ENCODE results near the gene FBP2.

The FBP2 gene

DNA sequence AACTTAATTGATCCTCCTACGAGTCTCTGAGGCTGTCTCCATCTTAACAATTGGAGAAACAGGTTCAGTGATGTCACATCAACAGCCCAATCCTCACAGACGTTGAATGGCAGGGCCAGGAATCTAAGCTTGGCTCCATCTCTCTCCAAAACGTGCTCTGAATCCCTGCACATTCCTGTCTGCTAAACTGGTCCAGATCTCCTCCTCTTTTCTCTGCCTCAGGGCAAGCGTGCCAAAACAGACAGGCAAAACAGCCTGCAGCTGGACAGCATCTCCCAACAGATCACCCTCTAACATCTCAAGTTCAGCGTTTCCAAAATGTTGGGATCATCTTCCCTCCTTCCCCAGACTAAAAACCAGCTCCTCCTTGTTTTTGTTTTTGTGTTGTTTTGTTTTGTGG, 39.1 kb upstream of the FBP2 start:
- H3K36me3 ChIP-seq (ENCODE audit: control insufficient read depth, low read length): no peaks in the 10 kb centered on the region
- H3K4me3 ChIP-seq (ENCODE audit: low read length): no peak overlapping the region
- no peaks in the 10 kb centered on the region for H3F3A ChIP-seq (ENCODE audit: control insufficient read depth, insufficient read depth)
- H3K9me2 ChIP-seq (replicated peaks; ENCODE audit: control insufficient read depth, low read length): no peaks in the 10 kb centered on the region
- no peaks in the 10 kb centered on the region for H4K20me1 ChIP-seq (ENCODE audit: control insufficient read depth, insufficient read depth, low read depth, low read length)
- H3K27ac ChIP-seq (ENCODE audit: low read depth, low read length): no peak overlapping the region
- H3K4me2 ChIP-seq (ENCODE audit: low read length): no peak overlapping the region
- no peaks in the 10 kb centered on the region for H3K4me1 ChIP-seq (ENCODE audit: control insufficient read depth, low read length)
- H3K9me3 ChIP-seq (ENCODE audit: control insufficient read depth, insufficient read depth, low read length): no peaks in the 10 kb centered on the region
- H3K27me3 ChIP-seq (ENCODE audit: control insufficient read depth, low read length): no peaks in the 10 kb centered on the region
- TF ChIP-seq EZH2phosphoT487 (IDR thresholded peaks at IDR 0.05; ENCODE audit: borderline replicate concordance, low read length) (no peak), CTCF (IDR thresholded peaks at IDR 0.05; ENCODE audit: low read depth, low read length, poor library complexity, severe bottlenecking) (no peak)
- no peaks in the 10 kb centered on the region for H3K79me2 ChIP-seq (ENCODE audit: control insufficient read depth, low read length)

GRCh38 chr9:94631599-94631998, 38.0 kb upstream of the FBP2 start:
- Histone ChIP-seq H3K9me2 (replicated peaks; ENCODE audit: control insufficient read depth, low read length) (no peaks in the 10 kb centered on the region), H3K9me3 (ENCODE audit: control insufficient read depth, insufficient read depth, low read length) (no peaks in the 10 kb centered on the region), H3K36me3 (ENCODE audit: control insufficient read depth, low read length) (no peaks in the 10 kb centered on the region), H3K4me1 (ENCODE audit: control insufficient read depth, low read length) (no peaks in the 10 kb centered on the region), H4K20me1 (ENCODE audit: control insufficient read depth, insufficient read depth, low read depth, low read length) (no peaks in the 10 kb centered on the region), H3F3A (ENCODE audit: control insufficient read depth, insufficient read depth) (no peaks in the 10 kb centered on the region), H3K27ac (ENCODE audit: low read depth, low read length) (no peak overlapping the region), H3K4me3 (ENCODE audit: low read length) (no peak overlapping the region), H3K27me3 (ENCODE audit: control insufficient read depth, low read length) (no peaks in the 10 kb centered on the region), H3K4me2 (ENCODE audit: low read length) (no peak overlapping the region), H3K79me2 (ENCODE audit: control insufficient read depth, low read length) (no peaks in the 10 kb centered on the region)
- TF ChIP-seq CTCF (IDR thresholded peaks at IDR 0.05; ENCODE audit: low read depth, low read length, poor library complexity, severe bottlenecking): no peak
- TF ChIP-seq EZH2phosphoT487 (IDR thresholded peaks at IDR 0.05; ENCODE audit: borderline replicate concordance, low read length): no peak

GRCh38 chr9:94630833-94631232, 37.2 kb upstream of the FBP2 start:
- Histone ChIP-seq H3K4me3 (ENCODE audit: low read length) (no peak overlapping the region), H3K27me3 (ENCODE audit: control insufficient read depth, low read length) (no peaks in the 10 kb centered on the region), H3K79me2 (ENCODE audit: control insufficient read depth, low read length) (no peaks in the 10 kb centered on the region), H3K27ac (ENCODE audit: low read depth, low read length) (no peak overlapping the region), H3K4me1 (ENCODE audit: control insufficient read depth, low read length) (no peaks in the 10 kb centered on the region), H3K36me3 (ENCODE audit: control insufficient read depth, low read length) (no peaks in the 10 kb centered on the region), H3K4me2 (ENCODE audit: low read length) (no peak overlapping the region), H4K20me1 (ENCODE audit: control insufficient read depth, insufficient read depth, low read depth, low read length) (no peaks in the 10 kb centered on the region), H3K9me2 (replicated peaks; ENCODE audit: control insufficient read depth, low read length) (no peaks in the 10 kb centered on the region), H3F3A (ENCODE audit: control insufficient read depth, insufficient read depth) (no peaks in the 10 kb centered on the region), H3K9me3 (ENCODE audit: control insufficient read depth, insufficient read depth, low read length) (no peaks in the 10 kb centered on the region)
- TF ChIP-seq CTCF (IDR thresholded peaks at IDR 0.05; ENCODE audit: low read depth, low read length, poor library complexity, severe bottlenecking) (no peak), EZH2phosphoT487 (IDR thresholded peaks at IDR 0.05; ENCODE audit: borderline replicate concordance, low read length) (no peak)

GRCh38 chr9:94630281-94630680, 36.7 kb upstream of the FBP2 start:
- TF ChIP-seq CTCF (IDR thresholded peaks at IDR 0.05; ENCODE audit: low read depth, low read length, poor library complexity, severe bottlenecking) (no peak), EZH2phosphoT487 (IDR thresholded peaks at IDR 0.05; ENCODE audit: borderline replicate concordance, low read length) (no peak)
- Histone ChIP-seq H3K27me3 (ENCODE audit: control insufficient read depth, low read length) (no peaks in the 10 kb centered on the region), H3K4me3 (ENCODE audit: low read length) (no peak overlapping the region), H3K9me3 (ENCODE audit: control insufficient read depth, insufficient read depth, low read length) (no peaks in the 10 kb centered on the region), H3F3A (ENCODE audit: control insufficient read depth, insufficient read depth) (no peaks in the 10 kb centered on the region), H3K36me3 (ENCODE audit: control insufficient read depth, low read length) (no peaks in the 10 kb centered on the region), H3K27ac (ENCODE audit: low read depth, low read length) (no peak overlapping the region), H3K79me2 (ENCODE audit: control insufficient read depth, low read length) (no peaks in the 10 kb centered on the region), H3K9me2 (replicated peaks; ENCODE audit: control insufficient read depth, low read length) (no peaks in the 10 kb centered on the region), H4K20me1 (ENCODE audit: control insufficient read depth, insufficient read depth, low read depth, low read length) (no peaks in the 10 kb centered on the region), H3K4me2 (ENCODE audit: low read length) (no peak overlapping the region), H3K4me1 (ENCODE audit: control insufficient read depth, low read length) (no peaks in the 10 kb centered on the region)

Measured in DOHH2 (cell line).